Right lobe of liver (tissue), 6 donors: ENCODE measurements around the gene SNX3. TPM values are rescaled to one million over a fixed set of nuclear protein-coding genes. Genes with fewer than 3 reads are reported as not detected.
"Not testable (repeated sequence)": the region's sequence is repeated elsewhere in the genome, so short reads cannot be mapped to it uniquely, and the experiment has no call there.

ENCODE experiments used
- ATAC-seq, 4 donors: fragments of 200-7000 bp; cut with Tn5 transposase; one replicate each; pipeline ENCODE4 v1.9.1; 2020; ENCODE audit warnings: mild to moderate bottlenecking in 4 of 4, moderate library complexity in 4 of 4
- DNase-seq, 3 donors: peaks; one replicate each; pipeline ENCODE4 v3.0.0-alpha.2; 2020
- H3K27ac ChIP-seq, 3 donors: fragments of 200-600 bp; one replicate each; pipeline ENCODE4 v1.8.0; 2022
- H3K27me3 ChIP-seq, 2 donors: fragments of 200-600 bp; one replicate each; pipeline ENCODE4 v1.8.0; 2022
- H3K36me3 ChIP-seq, 4 donors: fragments of 200-600 bp; sonication (generic) in 1 of 4; one replicate each; pipeline versions ENCODE4 v1.5.1 to v1.8.0; 2017 to 2022; ENCODE audit warnings: control low read depth in 1 of 4
- H3K4me1 ChIP-seq, 4 donors: fragments of 200-600 bp; sonication (generic) in 1 of 4; one replicate each; pipeline versions ENCODE4 v1.5.1 to v1.8.0; 2017 to 2022; ENCODE audit warnings: control low read depth in 1 of 4
- H3K4me3 ChIP-seq, 3 donors: fragments of 200-600 bp; one replicate each; pipeline ENCODE4 v1.8.0; 2022
- H3K9me3 ChIP-seq, 4 donors: fragments of 200-600 bp; sonication (generic) in 1 of 4; one replicate each; pipeline versions ENCODE4 v1.5.1 to v1.8.0; 2017 to 2022; ENCODE audit warnings: control low read depth in 1 of 4
- CTCF ChIP-seq, 4 donors: fragments of 200-600 bp in 3 of 4; fragments of 450-650 bp in 1 of 4; IDR thresholded peaks; one replicate each; pipeline versions ENCODE4 v1.5.1 to v1.8.0; 2016 to 2022; ENCODE audit warnings: antibody characterized with exemption in 4 of 4, mild to moderate bottlenecking in 2 of 4
- POLR2A ChIP-seq: fragments of 450-650 bp; IDR thresholded peaks from one replicate; pipeline ENCODE4 v1.6.1; 2017; ENCODE audit warnings: antibody characterized with exemption, mild to moderate bottlenecking
- WGBS: methylation state at CpG from one replicate; pipeline ENCODE4 v1.1.6; 2018; ENCODE audit warnings: low coverage, low lambda C conversion rate; ENCODE audit not compliant: insufficient coverage; ENCODE audit errors: missing lambda C conversion rate; 5-methylcytosine and 5-hydroxymethylcytosine counted together
- intact Hi-C, 2 donors: fragments of 100-400 bp; cut with DNase I; formaldehyde crosslinking; loops; one replicate each; pipeline versions ENCODE4 v1.11.2 to v1.14.1; 2022
- long read RNA-seq: library from polyadenylated mRNA; unstranded; transcript quantifications from one replicate; pipeline ENCODE4 v2.0.0, GENCODE V29; 2019
- total RNA-seq, 6 experiments: library from RNA; depleted of rRNA in 2 of 6; stranded (reverse); fragments of >200 nt in 2 of 6; fragmentation: NEBNext Ultra II Directional in 3 of 6; extraction: Animal tissue kit (Norgen Biotek cat#: 25700) in 3 of 6; gene quantifications; one replicate each; pipeline versions ENCODE4 v1.1.0 to v1.2.4, GENCODE V29; 2016 to 2023
- donor health status: DM: no; HTN: yes; CAD: no.
- donor health status: DM: no; HTN: no; CAD: no.
- donor health status: DM: no; HTN: no; CAD: no.
- donor health status: DM: no; HTN: yes; CAD: no.
- donor health status: DM: no; HTN: yes; CAD: no.

Gene SNX3
- total RNA-seq, result 100 to 1,000 TPM in 4 of 6 experiments, 10 to 100 TPM in 2; 76.8 to 191 (median 111) TPM
- long read RNA-seq, transcript SNX3-201 (4 exons, 1,755 nt), result major isoform, 11 of 11 reads
- long read RNA-seq, partial matches to known transcripts, result 0 of 11 reads
- long read RNA-seq, other reads (novel, unspliced or antisense), result 0 of 11 reads

GRCh38 chr6:108260809-108261569 lies at the start of gene SNX3:
Gene SNX3 (minus strand): TSS chr6:108261040. CDS start chr6:108260921, 119 bp downstream.
- peak; percentile 93 to 97 (median 94) for ATAC-seq
- WGBS, result 0% methylated on average over 9 of the region's 83 CpGs
- no peaks in the 10 kb centered on the region for H3K9me3 ChIP-seq
- no peaks in the 10 kb centered on the region for H3K36me3 ChIP-seq
- intact Hi-C loops, result no loop called here
- peak in 1 of 4 donors; percentile 12 for TF ChIP-seq CTCF (IDR thresholded peaks at IDR 0.05)
- TF ChIP-seq POLR2A, result peak; percentile 77
- peaks cover 0 to 21% (median 4%) of the 10 kb centered on the region in 4 donors for H3K4me1 ChIP-seq
- H3K27me3 ChIP-seq, result no peaks in the 10 kb centered on the region
- DNase-seq, result peak; percentile 98 to 99 (median 98)
- peak within 1 kb of the TSS; percentile 75 to 95 (median 87) for H3K4me3 ChIP-seq
- H3K27ac ChIP-seq, result peak within 1 kb of the TSS; percentile 99 to 100 (median 100)

- intact Hi-C loops, result no loop called here
- Histone ChIP-seq H3K9me3 (no peaks in the 10 kb centered on the region), H3K36me3 (no peaks in the 10 kb centered on the region), H3K4me1 (no peaks in the 10 kb centered on the region), H3K27ac (no peak overlapping the region), H3K27me3 (no peaks in the 10 kb centered on the region), H3K4me3 (no peak overlapping the region)
- ATAC-seq, result no peak
- WGBS, result 92% methylated on average over 4 of the region's 5 CpGs
- DNase-seq, result no peak
- TF ChIP-seq CTCF (IDR thresholded peaks at IDR 0.05) (no peak), POLR2A (no peak)
Measured at GRCh38 chr6:108309844-108310243, 49.0 kb upstream of the SNX3 start.

DNA sequence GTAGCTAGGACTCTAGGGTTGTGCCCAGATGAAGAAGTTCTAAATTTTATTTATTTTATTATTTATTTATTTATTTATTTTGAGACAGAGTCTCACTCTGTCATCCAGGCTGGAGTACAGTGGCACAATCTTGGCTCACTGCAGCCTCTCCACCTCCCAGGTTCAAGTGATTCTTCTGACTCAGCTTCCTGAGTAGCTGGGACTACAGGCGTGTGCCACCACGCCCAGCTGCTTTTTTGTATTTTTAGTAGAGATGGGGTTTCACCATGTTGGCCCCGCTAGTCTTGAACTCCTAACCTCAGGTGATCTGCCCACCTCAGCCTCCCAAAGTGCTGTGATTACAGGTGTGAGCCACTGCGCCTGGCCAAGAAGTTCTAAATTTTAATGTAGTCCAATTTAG lies 47.8 kb upstream of the SNX3 start:
- DNase-seq, H3K4me1 ChIP-seq, H3K36me3 ChIP-seq, ATAC-seq, intact Hi-C loops, H3K27me3 ChIP-seq, H3K27ac ChIP-seq, H3K4me3 ChIP-seq, H3K9me3 ChIP-seq: not testable (repeated sequence)
- WGBS, result 71% methylated on average over 4 of the region's 4 CpGs

DNA sequence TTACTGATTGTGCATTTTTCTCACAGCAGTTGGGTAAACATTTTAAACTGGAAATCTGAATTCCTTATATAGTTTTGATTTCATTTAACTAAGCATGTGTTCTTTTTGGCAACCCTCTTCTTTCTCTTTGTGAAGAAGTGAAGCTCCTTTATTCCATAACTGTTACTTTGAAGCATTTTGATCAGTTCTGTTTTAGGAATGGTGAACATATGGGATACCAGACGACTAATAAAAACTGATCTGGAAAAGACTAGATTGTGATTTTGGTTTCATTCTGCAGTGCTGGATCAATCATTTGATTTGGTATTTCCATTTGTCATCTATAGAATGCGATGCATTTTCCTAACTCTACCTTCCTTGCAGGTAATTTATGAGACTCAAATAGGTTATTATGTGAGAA lies 43.8 kb upstream of the SNX3 start:
- no peak overlapping the region for H3K4me3 ChIP-seq
- intact Hi-C loops, result no loop called here
- no peaks in the 10 kb centered on the region for H3K9me3 ChIP-seq
- no peak for DNase-seq
- no peaks in the 10 kb centered on the region for H3K4me1 ChIP-seq
- no peak for ATAC-seq
- TF ChIP-seq POLR2A, result no peak
- TF ChIP-seq CTCF (IDR thresholded peaks at IDR 0.05), result no peak
- WGBS, result 92% methylated on average over 2 of the region's 2 CpGs
- H3K27ac ChIP-seq, result no peak overlapping the region
- H3K36me3 ChIP-seq, result no peaks in the 10 kb centered on the region
- H3K27me3 ChIP-seq, result no peaks in the 10 kb centered on the region

- WGBS, result 92% methylated on average over 5 of the region's 5 CpGs
- Histone ChIP-seq H3K4me1 (no peaks in the 10 kb centered on the region), H3K27ac (no peak overlapping the region), H3K27me3 (no peaks in the 10 kb centered on the region), H3K9me3 (no peaks in the 10 kb centered on the region), H3K4me3 (no peak overlapping the region), H3K36me3 (no peaks in the 10 kb centered on the region)
- ATAC-seq (no peak), DNase-seq (no peak)
- TF ChIP-seq CTCF (IDR thresholded peaks at IDR 0.05) (no peak), POLR2A (no peak)
- intact Hi-C loops, result no loop called here
Measured at GRCh38 chr6:108302386-108302785, 41.5 kb upstream of the SNX3 start.
